Hippocampal formation (tissue), 2 donors: ENCODE results near the gene MAP2K3.

Experiments used
- DNase-seq, 2 donors: peaks; one replicate each; lab custom pipeline; 2025; lab: John Stamatoyannopoulos, UW

MAP2K3 gene

DNA sequence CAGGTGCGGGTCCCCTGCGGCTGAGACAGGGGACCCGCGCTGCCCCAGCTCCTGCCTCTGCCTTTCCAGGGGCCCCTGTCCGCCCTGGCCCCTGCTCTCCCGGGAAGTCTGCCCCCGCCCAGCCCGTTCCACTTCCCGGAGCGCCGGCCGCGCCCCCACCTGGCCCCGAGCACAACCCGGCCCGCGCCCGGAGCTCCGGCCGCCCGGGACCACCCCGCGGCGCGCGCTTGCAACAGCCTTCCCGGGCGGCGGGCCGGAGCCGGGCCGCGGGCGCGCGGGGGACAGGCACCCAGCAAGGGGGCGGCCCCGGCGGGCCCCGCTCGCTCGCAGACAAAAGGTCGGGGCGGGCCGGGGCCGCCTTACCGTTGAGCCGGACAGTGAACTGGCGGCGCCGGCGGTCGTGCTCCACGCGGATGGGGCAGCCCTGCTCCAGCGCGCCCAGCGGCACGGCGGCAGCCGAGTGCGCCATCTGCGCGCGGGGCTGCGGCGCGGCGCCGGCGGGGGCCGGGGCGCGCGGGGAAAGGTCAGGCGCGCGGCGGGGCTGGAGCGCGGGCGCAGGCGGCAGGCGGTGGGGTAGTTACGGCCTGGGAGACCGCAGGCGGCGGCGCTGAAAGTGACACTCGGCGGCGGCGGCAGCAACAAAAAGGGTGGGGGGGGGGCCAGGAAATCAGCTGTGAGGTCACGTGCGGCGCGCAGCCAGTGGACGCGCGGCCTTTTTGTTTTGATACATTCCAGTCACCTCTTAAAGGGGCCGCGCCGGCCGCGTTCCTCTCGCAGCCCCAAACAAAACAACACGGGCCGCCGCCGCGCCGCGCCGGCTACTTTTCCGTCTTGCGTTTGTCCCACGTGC is 31.5 kb upstream of the MAP2K3 start, which contains the start of gene NATD1:
Gene NATD1, minus strand, starts transcription at position 615 of the 850 bp plus-strand sequence. Its CDS starts 146 bp downstream, at position 469.
- peak; percentile 75 to 84 for DNase-seq

GRCh38 chr17:21253646-21254441 is 30.7 kb upstream of the MAP2K3 start:
- no peak for DNase-seq

DNA sequence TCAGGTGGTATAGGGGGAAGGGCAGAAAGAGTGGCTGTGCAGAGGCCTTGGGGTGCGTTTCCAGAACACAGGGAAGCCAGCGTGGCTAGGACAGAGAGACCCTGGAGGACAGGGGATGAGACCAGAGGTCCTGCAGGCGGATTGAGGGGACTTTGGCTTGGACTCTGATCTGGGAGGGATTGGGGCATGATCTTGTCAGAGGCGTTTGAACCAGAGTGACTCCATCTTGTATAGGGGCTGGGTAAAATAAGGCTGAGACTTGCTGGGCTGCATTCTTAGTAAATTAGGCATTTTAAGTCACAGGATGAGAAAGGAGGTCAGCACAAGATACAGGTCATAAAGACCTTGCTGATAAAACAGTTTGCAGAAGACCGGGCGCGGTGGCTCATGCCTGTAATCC is 25.9 kb upstream of the MAP2K3 start:
- no peak for DNase-seq

GRCh38 chr17:21262259-21262993 is 22.1 kb upstream of the MAP2K3 start:
- DNase-seq: no peak

GRCh38 chr17:21263376-21263775 is 21.1 kb upstream of the MAP2K3 start:
- no peak for DNase-seq

DNA sequence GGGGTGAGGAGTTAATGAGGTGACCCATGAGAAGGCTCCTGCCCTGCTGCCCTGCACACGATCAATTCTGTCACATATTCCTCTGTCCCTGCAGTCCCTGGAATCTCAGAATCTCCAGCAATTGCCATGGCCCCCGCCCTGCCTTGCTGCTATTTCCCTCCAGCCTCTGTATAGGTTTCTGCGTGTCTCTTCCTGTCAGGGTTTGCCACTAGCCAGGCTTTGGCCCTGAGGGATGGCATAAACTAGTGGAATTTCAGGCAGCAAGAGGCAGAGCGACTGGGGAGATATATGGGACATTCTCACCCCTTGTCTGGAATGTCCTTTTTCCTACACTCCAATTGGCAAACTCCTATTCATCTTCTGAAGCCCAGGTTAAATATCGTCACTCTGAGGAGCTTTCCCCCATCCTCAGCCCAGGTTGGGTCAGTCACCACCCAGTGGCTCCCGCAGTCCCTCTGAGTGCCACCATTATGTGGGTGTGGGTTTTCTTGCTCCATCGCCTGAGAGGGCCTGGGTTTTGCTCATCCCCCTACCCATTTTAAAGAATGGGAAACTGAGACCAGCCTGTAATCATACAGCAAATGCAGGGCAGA is 15.8 kb upstream of the MAP2K3 start:
- no peak for DNase-seq

DNA sequence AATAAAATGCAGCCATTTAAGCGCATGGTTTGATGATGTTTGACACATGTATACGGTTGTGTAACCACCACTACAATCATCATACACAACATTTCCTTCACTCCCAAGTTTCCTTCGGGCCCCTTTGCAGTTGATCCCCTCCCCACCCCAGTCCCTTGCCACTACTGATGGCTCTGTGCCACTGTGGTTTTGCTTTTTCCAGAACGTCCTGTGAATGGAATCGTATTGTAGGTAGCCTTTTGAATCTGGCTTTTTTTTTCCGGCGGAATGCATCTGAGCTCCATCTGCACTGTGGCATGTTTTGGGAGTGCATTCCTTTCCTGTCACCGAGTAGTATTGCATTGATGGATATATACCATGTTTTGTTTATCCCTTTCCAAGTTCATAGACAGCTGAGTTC is 15.1 kb upstream of the MAP2K3 start:
- no peak for DNase-seq

GRCh38 chr17:21271454-21272183 is 12.9 kb upstream of the MAP2K3 start:
- no peak for DNase-seq

DNA sequence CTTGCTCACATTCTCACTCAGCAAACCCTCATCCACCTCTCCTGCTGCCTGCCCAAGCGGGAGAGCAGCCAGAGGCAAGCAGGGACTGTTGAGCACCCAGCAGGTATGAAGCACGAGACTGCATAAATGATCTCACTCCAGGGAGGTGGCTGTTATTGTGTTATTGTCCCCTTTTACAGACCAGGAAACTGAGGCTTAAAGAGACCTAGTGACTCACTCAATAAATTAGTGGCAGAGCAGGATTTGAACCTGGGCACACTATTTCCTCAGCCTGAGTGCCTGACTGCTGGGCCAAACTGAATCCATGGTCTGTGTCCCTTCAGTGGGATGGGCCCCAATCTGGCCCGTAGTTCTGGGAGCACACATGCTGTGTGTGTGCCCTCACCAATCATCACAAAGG is 12.3 kb upstream of the MAP2K3 start:
- no peak for DNase-seq

DNA sequence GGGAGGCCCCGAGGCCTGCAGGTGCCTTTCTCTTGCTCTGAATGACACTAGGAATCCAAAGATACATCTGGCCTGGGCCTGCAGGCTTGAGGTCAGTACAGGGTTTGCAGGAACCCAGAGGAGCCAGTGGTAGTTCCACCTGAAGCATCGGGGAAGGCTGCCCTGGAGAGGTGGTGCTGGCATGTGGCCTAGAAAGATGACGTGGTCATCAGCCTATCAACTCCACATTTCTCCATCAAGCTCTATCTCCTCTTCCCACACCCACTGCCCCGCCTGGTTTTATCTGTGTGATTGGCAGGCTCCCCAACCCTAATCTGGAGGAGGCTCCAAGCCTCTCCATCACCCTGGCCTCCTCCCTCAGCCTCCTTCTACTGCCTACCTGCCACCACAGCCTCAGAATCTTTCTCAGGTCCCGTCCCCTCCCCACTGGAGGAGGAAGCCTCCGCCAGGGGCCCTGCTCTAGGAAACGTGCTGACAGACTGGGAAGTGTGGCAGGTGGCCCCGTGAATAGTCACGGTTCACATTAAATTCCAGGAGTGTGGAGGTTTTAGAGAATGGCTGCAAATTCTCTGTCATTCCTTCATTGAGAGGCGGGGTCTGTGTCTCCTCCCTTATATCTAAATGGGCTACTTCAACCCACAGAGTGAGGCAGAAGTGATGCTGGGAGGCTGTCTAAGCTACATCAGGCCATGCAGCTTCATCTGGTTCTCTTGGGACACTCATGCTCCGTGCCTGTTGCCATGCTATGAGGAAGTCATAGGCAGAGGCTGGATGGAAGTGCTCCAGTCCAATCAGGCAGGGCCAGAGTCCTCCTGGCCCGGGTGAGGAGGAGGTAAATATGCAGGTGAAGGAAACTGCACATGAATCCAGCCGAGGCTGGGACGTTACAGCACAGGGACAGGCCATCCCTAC is 11.4 kb upstream of the MAP2K3 start:
- no peak for DNase-seq

- no peak for DNase-seq
Observed at GRCh38 chr17:21275047-21275578, 9.4 kb upstream of the MAP2K3 start.

DNA sequence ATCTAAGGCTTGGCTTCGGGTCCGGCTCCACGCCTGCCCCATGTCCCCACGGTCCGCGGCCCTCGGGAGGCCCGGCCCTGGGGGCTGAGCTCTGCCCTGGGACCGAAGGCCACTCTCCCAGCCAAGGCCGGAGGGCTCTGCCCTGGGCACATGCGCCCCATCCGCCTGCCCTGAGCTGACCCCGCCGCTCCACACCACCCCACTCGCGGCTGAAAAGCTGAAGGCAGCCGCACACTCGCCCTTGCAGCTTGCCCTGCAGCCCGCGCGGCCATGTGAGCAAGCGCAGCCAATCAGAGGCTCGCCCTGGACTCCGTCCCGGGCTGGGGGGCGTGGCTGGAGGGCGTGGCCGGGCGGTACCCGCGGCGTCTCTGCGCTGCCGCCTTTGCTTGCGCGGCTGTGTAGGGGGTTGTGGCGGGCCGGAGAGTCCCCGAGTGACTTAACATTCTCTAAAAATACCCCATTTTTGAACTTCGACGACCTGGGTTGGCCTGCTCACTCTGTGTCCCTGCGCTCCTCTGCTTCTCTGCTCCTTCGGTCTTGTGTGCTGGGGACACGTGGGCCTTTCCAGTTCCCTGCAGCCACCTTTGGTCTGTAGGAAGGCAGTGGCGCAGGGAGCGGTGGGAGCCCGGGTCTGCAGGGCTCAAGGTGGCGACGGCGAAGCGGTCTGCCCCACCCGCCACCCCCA is 8.8 kb upstream of the MAP2K3 start:
- DNase-seq: peak; percentile 87 to 92

GRCh38 chr17:21276264-21276588 is 8.3 kb upstream of the MAP2K3 start:
- no peak for DNase-seq

DNA sequence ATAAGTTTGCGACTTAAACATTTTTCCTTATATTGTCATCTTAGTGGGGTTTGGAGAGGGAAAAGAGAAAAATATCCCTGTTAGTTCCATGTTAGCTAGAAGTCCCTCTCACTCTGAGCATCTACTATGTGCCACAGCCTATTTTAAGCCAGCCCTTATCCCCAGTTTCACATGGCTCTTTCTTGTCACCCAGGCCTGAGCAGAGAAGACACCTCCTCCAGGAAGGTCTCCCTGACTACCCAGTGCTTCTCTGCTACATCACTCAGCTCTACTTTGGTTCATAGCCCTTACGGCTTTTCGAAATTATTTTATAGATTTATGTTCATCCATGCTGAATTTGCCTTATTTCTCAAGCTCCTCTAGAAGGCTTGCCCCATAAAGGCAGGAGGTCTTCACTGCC is 7.2 kb upstream of the MAP2K3 start:
- no peak for DNase-seq

DNA sequence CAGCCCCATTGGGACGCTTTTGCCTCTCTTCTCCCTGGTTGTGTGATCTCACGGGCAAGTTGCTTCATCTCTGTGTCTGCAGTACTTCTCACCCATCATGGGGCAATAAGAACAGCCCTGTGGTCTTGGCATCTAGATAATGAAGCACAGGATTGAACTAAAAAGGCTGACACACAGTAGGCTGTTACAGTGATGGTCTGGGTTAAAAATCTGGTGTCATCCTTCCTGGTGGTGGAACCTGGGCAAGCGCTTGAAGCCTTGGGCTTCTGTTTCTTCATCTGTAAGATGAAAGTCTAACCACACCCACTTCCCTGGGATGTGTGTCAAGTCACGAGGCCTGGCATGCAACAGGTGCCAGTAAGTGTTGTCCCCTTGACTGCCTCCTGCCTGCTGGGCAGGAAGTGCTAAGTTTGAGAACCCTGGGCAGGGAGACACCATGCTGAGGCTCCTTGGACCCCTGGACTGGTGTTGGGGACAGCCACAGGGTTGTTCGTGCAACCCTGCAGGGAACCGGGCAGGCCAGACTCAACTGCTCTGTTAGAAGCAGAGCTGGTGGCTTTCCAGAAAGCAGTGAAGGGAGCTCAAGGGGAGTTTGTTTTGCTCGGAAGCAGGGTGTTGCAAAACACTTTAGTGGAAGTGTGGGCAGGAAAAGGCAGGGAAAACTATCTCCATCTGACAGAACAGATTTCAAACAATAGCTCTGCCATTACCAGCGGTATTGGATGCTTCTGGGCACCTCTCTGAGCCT is 5.9 kb upstream of the MAP2K3 start:
- DNase-seq: no peak

- no peak for DNase-seq
Observed at GRCh38 chr17:21279198-21279535, 5.3 kb upstream of the MAP2K3 start.

DNA sequence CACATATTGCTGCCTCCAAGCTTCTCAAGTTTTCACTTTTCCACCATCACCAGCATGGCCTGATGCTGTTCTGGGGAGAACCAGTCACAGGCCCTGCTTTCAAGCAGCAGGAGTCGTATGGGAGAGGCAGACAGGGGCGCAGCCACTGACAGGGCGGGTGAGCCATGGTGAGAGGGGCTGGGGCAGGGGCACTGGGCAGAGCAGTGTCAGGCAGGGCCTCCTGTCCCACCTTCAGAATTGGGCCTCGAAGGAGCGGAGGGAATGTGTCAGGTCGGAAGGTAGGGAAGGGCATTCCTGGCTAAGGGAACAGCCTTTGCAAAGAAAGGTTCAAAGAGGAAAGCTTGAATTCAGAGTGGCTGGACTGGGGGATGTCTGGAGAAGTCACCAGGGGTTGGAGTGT is 4.9 kb upstream of the MAP2K3 start:
- no peak for DNase-seq

DNA sequence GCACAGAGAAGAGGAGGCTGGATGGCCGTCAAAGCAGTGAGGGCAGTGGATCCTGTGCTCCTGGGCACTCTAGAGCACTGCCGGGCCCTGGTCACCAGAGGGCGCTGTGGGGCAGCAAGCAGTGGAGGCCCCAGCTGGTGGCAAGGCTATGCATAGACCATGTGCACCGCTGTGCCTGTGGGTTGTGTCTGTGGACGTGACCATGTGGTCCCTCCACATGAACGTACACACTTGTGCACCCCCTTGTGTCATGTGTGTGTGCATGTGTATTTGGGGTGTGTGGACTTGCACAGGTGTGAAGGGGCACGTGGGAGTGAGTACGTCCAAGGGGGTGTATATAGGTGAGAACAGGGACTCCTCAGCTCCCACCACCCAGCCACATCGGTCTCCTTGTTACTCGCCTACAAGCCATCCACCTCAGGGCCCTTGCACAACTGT is 4.4 kb upstream of the MAP2K3 start:
- peak; percentile 51 to 83 for DNase-seq

DNA sequence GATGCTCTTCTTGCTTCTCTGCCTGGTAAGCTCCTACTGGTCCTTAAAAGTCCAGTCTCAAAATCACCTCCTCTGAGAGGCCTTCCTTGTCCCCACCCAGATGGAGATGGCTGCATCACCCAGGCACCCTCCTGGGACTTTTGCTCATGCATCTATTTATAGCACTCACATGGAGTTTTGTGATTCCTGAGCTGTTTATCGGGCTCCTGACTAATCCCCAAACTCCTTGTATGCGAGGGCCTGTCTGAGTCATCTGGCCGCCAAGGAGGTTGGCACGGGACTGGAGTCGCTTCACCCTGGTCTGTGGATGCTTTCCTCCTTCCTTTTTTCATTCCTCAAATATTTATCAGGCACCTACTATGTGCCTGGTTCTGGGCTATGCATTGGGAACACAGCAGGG is 2.3 kb upstream of the MAP2K3 start:
- no peak for DNase-seq
